ENCODE data around the gene TUFT1.

TUFT1 gene

GRCh38 chr1:151540021-151540981, at the start of gene TUFT1:
Gene TUFT1 (plus strand): TSS chr1:151540309. CDS start chr1:151540367, 58 bp downstream.
- peak within 1 kb of the TSS; percentile 78 for H3K4me3 ChIP-seq (replicated peaks; ENCODE audit: low read depth, low read length)
- no peak for TF ChIP-seq CTCF (IDR thresholded peaks at IDR 0.05; ENCODE audit: low read length, missing control alignments)
- DNase-seq (ENCODE audit: low read depth) = peak; percentile 85

- no peak overlapping the region for H3K4me3 ChIP-seq (replicated peaks; ENCODE audit: low read depth, low read length)
- no peak for DNase-seq (ENCODE audit: low read depth)
- no peak for TF ChIP-seq CTCF (IDR thresholded peaks at IDR 0.05; ENCODE audit: low read length, missing control alignments)
These were observed 48.5 kb upstream of the TUFT1 start for GRCh38 chr1:151491641-151492040.

GRCh38 chr1:151492120-151492519, 48.0 kb upstream of the TUFT1 start:
- no peak for DNase-seq (ENCODE audit: low read depth)
- TF ChIP-seq CTCF (IDR thresholded peaks at IDR 0.05; ENCODE audit: low read length, missing control alignments) = no peak
- H3K4me3 ChIP-seq (replicated peaks; ENCODE audit: low read depth, low read length) = no peak overlapping the region

- no peak overlapping the region for H3K4me3 ChIP-seq (replicated peaks; ENCODE audit: low read depth, low read length)
- DNase-seq (ENCODE audit: low read depth) = no peak
- TF ChIP-seq CTCF (IDR thresholded peaks at IDR 0.05; ENCODE audit: low read length, missing control alignments) = no peak
These were observed 47.1 kb upstream of the TUFT1 start for GRCh38 chr1:151493042-151493441.

GRCh38 chr1:151494741-151495281, 45.3 kb upstream of the TUFT1 start:
- DNase-seq (ENCODE audit: low read depth) = peak; percentile 67

GRCh38 chr1:151495316-151495715, 44.8 kb upstream of the TUFT1 start:
- H3K4me3 ChIP-seq (replicated peaks; ENCODE audit: low read depth, low read length) = no peak overlapping the region
- no peak for TF ChIP-seq CTCF (IDR thresholded peaks at IDR 0.05; ENCODE audit: low read length, missing control alignments)
- peak; percentile 14 for DNase-seq (ENCODE audit: low read depth)

More at GRCh38 chr1:151494741-151495281, 45.3 kb upstream of the TUFT1 start:
- H3K4me3 ChIP-seq (replicated peaks; ENCODE audit: low read depth, low read length) = no peak overlapping the region
- TF ChIP-seq CTCF (IDR thresholded peaks at IDR 0.05; ENCODE audit: low read length, missing control alignments) = no peak

Data from fibroblast of pulmonary artery (primary cell).